PFSK-1 (cell line): ENCODE data around the gene SMAD2.

Experiments used
- FOXP2 ChIP-seq: optimal IDR thresholded peaks from 2 replicates; pipeline ENCODE3; 2011; ENCODE audit warnings: borderline replicate concordance, control low read depth, inconsistent platforms; ENCODE audit not compliant: insufficient read depth; ENCODE audit errors: extremely low read length, extremely low read depth
- POLR2AphosphoS5 ChIP-seq: IDR thresholded peaks from 2 replicates; pipeline ENCODE4 v1.6.1; 2012; ENCODE audit warnings: low read depth, mild to moderate bottlenecking, control low read depth, low read length, moderate library complexity
- SIN3A ChIP-seq: IDR thresholded peaks from 2 replicates; pipeline ENCODE4 v1.6.1; 2012; ENCODE audit warnings: mild to moderate bottlenecking, low read length, moderate library complexity, borderline replicate concordance; ENCODE audit not compliant: insufficient read depth
- TAF1 ChIP-seq: IDR thresholded peaks from 2 replicates; pipeline ENCODE4 v1.6.1; 2012; ENCODE audit warnings: low read length, control low read depth, borderline replicate concordance; ENCODE audit not compliant: insufficient read depth
- TF ChIP-seq, protein P1 (sequence below), 2 experiments: IDR thresholded peaks; 2 replicates each; pipeline versions ENCODE4 v1.6.1 to v1.8.0; 2011 to 2012; ENCODE audit warnings: low read depth in 2 of 2, low read length in 2 of 2, control low read depth in 1 of 2, inconsistent platforms in 1 of 2, mild to moderate bottlenecking in 1 of 2, moderate library complexity in 1 of 2; ENCODE audit not compliant: insufficient read depth in 1 of 2

The SMAD2 gene

DNA sequence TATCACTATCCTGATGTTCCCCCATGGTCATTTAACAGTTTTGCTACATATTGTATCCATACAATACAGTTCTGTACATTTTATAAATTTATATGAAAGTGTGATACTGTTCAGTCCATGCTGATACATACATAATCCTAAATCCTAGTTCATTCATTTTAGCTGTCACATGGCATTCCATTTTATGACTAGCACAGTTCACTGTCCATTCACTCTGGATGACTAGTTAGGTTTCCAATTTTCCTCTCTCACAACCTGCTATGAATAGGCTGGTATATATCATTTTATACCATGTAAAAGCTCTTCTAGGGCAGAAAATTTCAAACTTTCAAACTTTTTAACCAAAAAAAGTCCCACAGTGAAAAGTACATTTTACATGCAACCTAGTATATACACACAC lies 15.2 kb downstream of the SMAD2 start:
- TF ChIP-seq FOXP2 (no peak), TAF1 (no peak), SIN3A (no peak), POLR2AphosphoS5 (no peak)
- TF ChIP-seq, protein P1, sequence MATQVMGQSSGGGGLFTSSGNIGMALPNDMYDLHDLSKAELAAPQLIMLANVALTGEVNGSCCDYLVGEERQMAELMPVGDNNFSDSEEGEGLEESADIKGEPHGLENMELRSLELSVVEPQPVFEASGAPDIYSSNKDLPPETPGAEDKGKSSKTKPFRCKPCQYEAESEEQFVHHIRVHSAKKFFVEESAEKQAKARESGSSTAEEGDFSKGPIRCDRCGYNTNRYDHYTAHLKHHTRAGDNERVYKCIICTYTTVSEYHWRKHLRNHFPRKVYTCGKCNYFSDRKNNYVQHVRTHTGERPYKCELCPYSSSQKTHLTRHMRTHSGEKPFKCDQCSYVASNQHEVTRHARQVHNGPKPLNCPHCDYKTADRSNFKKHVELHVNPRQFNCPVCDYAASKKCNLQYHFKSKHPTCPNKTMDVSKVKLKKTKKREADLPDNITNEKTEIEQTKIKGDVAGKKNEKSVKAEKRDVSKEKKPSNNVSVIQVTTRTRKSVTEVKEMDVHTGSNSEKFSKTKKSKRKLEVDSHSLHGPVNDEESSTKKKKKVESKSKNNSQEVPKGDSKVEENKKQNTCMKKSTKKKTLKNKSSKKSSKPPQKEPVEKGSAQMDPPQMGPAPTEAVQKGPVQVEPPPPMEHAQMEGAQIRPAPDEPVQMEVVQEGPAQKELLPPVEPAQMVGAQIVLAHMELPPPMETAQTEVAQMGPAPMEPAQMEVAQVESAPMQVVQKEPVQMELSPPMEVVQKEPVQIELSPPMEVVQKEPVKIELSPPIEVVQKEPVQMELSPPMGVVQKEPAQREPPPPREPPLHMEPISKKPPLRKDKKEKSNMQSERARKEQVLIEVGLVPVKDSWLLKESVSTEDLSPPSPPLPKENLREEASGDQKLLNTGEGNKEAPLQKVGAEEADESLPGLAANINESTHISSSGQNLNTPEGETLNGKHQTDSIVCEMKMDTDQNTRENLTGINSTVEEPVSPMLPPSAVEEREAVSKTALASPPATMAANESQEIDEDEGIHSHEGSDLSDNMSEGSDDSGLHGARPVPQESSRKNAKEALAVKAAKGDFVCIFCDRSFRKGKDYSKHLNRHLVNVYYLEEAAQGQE (IDR thresholded peaks at IDR 0.05; ENCODE audit: insufficient read depth in 1 of 2, low read depth in 2 of 2, low read length in 2 of 2) = no peak

DNA sequence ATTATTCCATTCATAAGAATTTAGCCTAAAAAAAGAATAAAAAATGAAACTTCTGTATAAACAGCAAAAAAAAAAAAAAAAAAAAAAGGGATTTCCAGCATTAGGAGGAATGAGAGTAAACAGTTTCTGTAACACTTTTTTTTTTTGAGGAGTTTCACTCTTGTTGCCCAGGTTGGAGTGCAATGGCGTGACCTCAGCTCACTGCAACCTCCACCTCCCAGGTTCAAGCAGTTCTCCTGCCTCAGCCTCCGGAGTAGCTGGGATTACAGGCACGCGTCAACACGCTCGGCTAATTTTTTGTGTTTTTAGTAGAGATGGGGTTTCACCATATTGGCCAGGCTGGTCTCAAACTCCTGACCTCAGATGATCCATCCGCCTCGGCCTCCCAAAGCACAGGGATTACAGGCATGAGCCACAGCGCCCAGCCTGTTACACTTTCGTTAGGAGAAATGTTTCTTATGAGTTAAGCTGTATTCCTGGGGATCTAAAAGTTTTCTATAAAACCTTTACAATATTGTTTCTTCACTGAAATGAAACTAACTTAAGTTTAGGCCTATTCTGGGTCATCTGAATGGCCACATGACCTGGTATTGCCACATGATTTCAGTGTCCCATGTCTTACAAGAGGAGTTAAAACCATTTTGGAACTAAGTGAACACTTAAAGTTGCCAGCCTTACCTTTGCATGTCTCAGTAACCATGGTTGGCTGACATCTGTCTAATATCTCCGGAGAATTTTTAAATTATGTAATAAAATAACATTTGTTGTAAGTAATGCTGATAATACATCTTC lies 17.5 kb downstream of the SMAD2 start:
- TF ChIP-seq, protein P1 (IDR thresholded peaks at IDR 0.05; ENCODE audit: insufficient read depth in 1 of 2, low read depth in 2 of 2, low read length in 2 of 2) = no peak
- no peak for TF ChIP-seq TAF1
- no peak for TF ChIP-seq SIN3A
- no peak for TF ChIP-seq POLR2AphosphoS5
- TF ChIP-seq FOXP2 = no peak

- no peak for TF ChIP-seq POLR2AphosphoS5
- no peak for TF ChIP-seq SIN3A
- TF ChIP-seq, protein P1 (IDR thresholded peaks at IDR 0.05; ENCODE audit: insufficient read depth in 1 of 2, low read depth in 2 of 2, low read length in 2 of 2) = no peak
- TF ChIP-seq FOXP2 = no peak
- TF ChIP-seq TAF1 = no peak
Measured at GRCh38 chr18:47912343-47912742, 18.1 kb downstream of the SMAD2 start.

- TF ChIP-seq, protein P1 (IDR thresholded peaks at IDR 0.05; ENCODE audit: insufficient read depth in 1 of 2, low read depth in 2 of 2, low read length in 2 of 2) = no peak
- TF ChIP-seq POLR2AphosphoS5 (no peak), TAF1 (no peak), FOXP2 (no peak), SIN3A (no peak)
Measured at GRCh38 chr18:47911877-47912276, 18.6 kb downstream of the SMAD2 start.

DNA sequence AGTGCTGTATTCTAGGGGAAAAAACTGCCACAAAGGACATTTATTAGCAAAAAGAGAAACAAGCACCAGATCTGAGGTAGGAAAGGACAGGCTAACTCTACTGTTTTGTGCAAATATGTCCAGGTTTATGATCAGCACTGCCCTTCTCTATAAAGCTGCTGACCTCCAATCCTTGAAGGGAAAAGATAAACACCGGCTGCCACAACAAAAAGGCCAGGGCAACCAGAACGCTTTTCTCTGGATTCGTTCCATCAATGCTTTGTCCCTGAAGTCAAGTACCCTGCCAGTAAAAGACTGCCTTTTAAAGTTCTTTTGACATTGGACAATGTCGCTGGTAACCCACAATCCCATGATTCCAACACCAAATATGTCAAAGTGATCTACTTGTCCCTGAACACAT lies 21.0 kb downstream of the SMAD2 start:
- TF ChIP-seq SIN3A = no peak
- no peak for TF ChIP-seq POLR2AphosphoS5
- TF ChIP-seq, protein P1 (IDR thresholded peaks at IDR 0.05; ENCODE audit: insufficient read depth in 1 of 2, low read depth in 2 of 2, low read length in 2 of 2) = no peak
- no peak for TF ChIP-seq TAF1
- no peak for TF ChIP-seq FOXP2
